HG02678 (cell line): ENCODE data around the gene TRAPPC2.
"Not testable (repeated sequence)": the region's sequence is repeated elsewhere in the genome, so short reads cannot be mapped to it uniquely, and the experiment has no call there.

Experiments used
- ATAC-seq: cut with Tn5 transposase; IDR thresholded peaks from one replicate; pipeline ENCODE4 v1.9.1; 2021; ENCODE audit warnings: mild to moderate bottlenecking, moderate library complexity; ENCODE audit not compliant: unreplicated experiment

Gene TRAPPC2

DNA sequence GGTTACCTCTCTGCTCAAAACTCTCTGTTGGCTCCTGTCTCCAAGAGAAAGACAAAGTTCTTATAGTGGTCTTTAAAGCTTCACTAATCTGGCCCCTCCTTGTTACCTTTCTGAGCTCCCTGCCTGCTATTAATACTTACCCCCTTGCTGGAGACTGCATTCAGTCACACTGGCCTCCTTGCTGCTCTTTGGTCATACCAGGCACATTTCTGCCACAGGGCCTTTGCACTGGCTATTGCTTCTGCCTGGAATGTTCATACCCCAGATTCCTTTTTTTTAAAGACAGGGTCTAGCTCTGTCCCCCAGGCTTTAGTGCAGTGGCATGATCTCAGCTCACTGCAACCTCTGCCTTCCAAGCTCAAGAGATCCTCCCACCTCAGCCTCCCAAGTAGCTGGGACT is 61.4 kb downstream of the TRAPPC2 start:
- no peak for ATAC-seq

DNA sequence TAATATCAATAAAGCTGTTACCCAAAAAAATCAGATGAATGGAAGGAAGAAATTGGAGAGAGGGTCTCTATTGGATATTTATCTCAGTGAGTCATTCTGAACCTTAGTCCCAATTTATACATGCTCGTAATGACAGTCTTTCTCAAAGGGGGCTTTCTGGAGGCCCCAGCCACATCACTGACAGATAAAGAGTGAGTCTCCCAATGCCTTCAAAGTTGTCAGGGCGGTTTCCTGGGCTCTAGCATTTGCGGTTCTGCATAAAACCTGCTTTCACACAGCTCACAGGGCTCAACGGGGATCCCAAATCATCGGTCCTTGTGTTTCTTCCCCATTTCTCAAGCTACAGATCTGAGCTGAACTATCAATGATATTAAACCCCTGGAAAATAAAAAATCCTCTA is 64.2 kb downstream of the TRAPPC2 start:
- ATAC-seq: no peak

GRCh38 chrX:13669755-13670154 is 64.7 kb downstream of the TRAPPC2 start:
- not testable (repeated sequence) for ATAC-seq

- ATAC-seq: peak; percentile 69
Measured at GRCh38 chrX:13669246-13669737, 65.1 kb downstream of the TRAPPC2 start.

- no peak for ATAC-seq
Measured at GRCh38 chrX:13667919-13668318, 66.5 kb downstream of the TRAPPC2 start.

- ATAC-seq: no peak
Measured at GRCh38 chrX:13666836-13667235, 67.6 kb downstream of the TRAPPC2 start.

DNA sequence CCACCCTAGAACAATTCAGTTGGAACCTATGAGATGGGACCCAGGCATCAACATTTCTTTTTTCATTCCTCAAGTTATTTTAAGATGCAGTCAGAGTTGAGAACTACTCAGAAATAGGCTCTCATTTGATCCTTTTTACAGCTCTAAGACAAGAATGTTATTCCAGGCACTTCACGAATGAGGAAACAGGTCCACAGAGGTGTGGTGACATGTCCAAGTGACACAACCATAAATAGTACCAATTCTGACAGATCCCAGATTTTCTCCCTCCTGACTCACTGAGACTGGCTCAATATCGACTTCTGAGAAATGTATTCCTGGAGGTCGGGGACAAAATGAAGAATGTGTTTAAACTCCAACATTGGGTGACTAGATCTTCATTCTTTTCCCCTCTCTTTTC is 70.4 kb downstream of the TRAPPC2 start:
- no peak for ATAC-seq

DNA sequence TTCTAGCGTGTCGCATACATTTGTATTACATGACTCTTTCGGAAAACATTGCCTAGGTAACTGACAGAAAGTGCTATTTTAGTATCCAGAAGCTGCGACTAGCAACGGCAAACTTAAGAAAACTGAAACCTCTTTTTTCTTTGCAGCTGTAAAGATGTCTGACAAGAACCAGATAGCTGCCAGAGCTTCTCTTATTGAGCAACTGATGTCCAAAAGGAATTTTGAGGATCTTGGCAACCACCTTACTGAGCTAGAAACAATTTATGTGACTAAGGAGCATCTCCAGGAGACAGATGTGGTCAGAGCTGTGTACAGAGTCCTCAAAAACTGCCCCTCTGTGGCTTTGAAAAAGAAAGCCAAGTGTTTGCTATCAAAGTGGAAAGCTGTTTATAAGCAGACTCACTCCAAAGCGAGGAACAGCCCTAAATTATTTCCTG is 72.0 kb downstream of the TRAPPC2 start:
- ATAC-seq: no peak
